ENCODE results near the gene COL4A4. TPM values are rescaled to one million over a fixed set of nuclear protein-coding genes. Genes with fewer than 3 reads are reported as not detected.

Gene COL4A4
- total and polyA plus RNA-seq, 10 donors = 2.0 to 8.4 (median 5.4) TPM

GRCh38 chr2:226995625-226996041, 168.4 kb downstream of the COL4A4 start:
- Histone ChIP-seq H3K27me3 (replicated peaks in 1 of 7) (no peaks in the 10 kb centered on the region), H3K27ac (no peak overlapping the region), H3K36me3 (peaks cover 0 to 70% (median 13%) of the 10 kb centered on the region in 6 donors), H3K9me3 (no peaks in the 10 kb centered on the region), H3K4me1 (no peaks in the 10 kb centered on the region), H3K4me3 (no peak overlapping the region)
- WGBS, 5 donors = 66 to 82% (median 73%) methylated on average over 15 of the region's 15 CpGs
- intact Hi-C loops (cut with DNase I; ENCODE audit: low total_unique reads) = no loop called here
- DNase-seq = no peak
- TF ChIP-seq POLR2AphosphoS5 (IDR thresholded peaks at IDR 0.05) (peak in 2 of 3 donors; percentile 25 to 29), POLR2A (IDR thresholded peaks at IDR 0.05) (no peak), CTCF (IDR thresholded peaks at IDR 0.05 in 8 of 11, conservative IDR thresholded peaks at IDR 0.05 in 3 of 11) (no peak)

- H3K36me3 ChIP-seq = peaks cover 0 to 68% (median 16%) of the 10 kb centered on the region in 6 donors
- no peak overlapping the region for H3K27ac ChIP-seq
- 88 to 99% (median 93%) methylated on average over 4 of the region's 4 CpGs for WGBS, 5 donors
- no peaks in the 10 kb centered on the region for H3K9me3 ChIP-seq
- H3K4me3 ChIP-seq = no peak overlapping the region
- DNase-seq = no peak
- H3K4me1 ChIP-seq = no peaks in the 10 kb centered on the region
- H3K27me3 ChIP-seq (replicated peaks in 1 of 7) = no peaks in the 10 kb centered on the region
- TF ChIP-seq POLR2A (IDR thresholded peaks at IDR 0.05) (no peak), CTCF (IDR thresholded peaks at IDR 0.05 in 8 of 11, conservative IDR thresholded peaks at IDR 0.05 in 3 of 11) (no peak), POLR2AphosphoS5 (IDR thresholded peaks at IDR 0.05) (no peak)
- intact Hi-C loops (cut with DNase I; ENCODE audit: low total_unique reads) = no loop called here
Observed at GRCh38 chr2:226994775-226995174, 169.2 kb downstream of the COL4A4 start.

- Histone ChIP-seq H3K9me3 (no peaks in the 10 kb centered on the region), H3K27me3 (replicated peaks in 1 of 7) (no peaks in the 10 kb centered on the region), H3K36me3 (peaks cover 0 to 67% (median 14%) of the 10 kb centered on the region in 6 donors), H3K4me3 (no peak overlapping the region), H3K27ac (no peak overlapping the region), H3K4me1 (no peaks in the 10 kb centered on the region)
- WGBS, 5 donors = 83 to 92% (median 87%) methylated on average over 4 of the region's 4 CpGs
- no peak for DNase-seq
- no peak for TF ChIP-seq POLR2A (IDR thresholded peaks at IDR 0.05)
- no peak for TF ChIP-seq CTCF (IDR thresholded peaks at IDR 0.05 in 8 of 11, conservative IDR thresholded peaks at IDR 0.05 in 3 of 11)
- TF ChIP-seq POLR2AphosphoS5 (IDR thresholded peaks at IDR 0.05) = no peak
- intact Hi-C loops (cut with DNase I; ENCODE audit: low total_unique reads) = no loop called here
Observed at GRCh38 chr2:226993171-226993570, 170.8 kb downstream of the COL4A4 start.

- WGBS, 5 donors = 76 to 93% (median 81%) methylated on average over 2 of the region's 2 CpGs
- TF ChIP-seq POLR2A (IDR thresholded peaks at IDR 0.05) (no peak), POLR2AphosphoS5 (IDR thresholded peaks at IDR 0.05) (no peak), CTCF (IDR thresholded peaks at IDR 0.05 in 8 of 11, conservative IDR thresholded peaks at IDR 0.05 in 3 of 11) (no peak)
Observed at GRCh38 chr2:226991663-226992062, 172.3 kb downstream of the COL4A4 start.

More at GRCh38 chr2:226991663-226992062, 172.3 kb downstream of the COL4A4 start:
- Histone ChIP-seq H3K4me3 (no peak overlapping the region), H3K27ac (no peak overlapping the region), H3K27me3 (replicated peaks in 1 of 7) (no peaks in the 10 kb centered on the region), H3K36me3 (peaks cover 0 to 57% (median 15%) of the 10 kb centered on the region in 6 donors), H3K9me3 (no peaks in the 10 kb centered on the region), H3K4me1 (no peaks in the 10 kb centered on the region)
- DNase-seq = no peak
- intact Hi-C loops (cut with DNase I; ENCODE audit: low total_unique reads) = no loop called here

All from spleen (tissue), 11 donors.